Measurements from ENCODE around the gene TMA7B. TPM values are rescaled to one million over a fixed set of nuclear protein-coding genes. Genes with fewer than 3 reads are reported as not detected.

TMA7B gene
- total and polyA plus RNA-seq, 2 of the 4 experiments (the other 2 are of a cell fraction), result not detected

DNA sequence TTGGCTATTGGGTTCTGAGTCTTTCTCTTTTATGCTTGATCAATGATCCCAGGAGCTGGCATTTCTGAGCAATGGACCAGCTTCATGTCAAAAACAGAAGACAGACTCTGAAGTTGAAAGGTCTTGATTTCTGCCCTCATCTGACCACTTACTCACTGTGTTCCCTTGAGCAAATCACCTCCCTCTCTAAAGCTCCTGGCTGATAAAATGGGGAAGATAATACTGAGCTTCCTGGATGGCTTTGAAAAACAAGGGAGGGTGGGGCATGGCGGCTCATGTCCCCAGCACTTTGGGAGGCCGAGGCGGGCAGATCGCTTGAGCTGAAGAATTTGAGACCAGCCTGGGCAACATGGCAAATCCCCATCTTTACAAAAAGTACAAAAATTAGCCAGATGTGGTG is 40.9 kb downstream of the TMA7B start:
- no peak overlapping the region for H3K23ac ChIP-seq (ENCODE audit: low read depth, low read length)
- intact Hi-C loops (cut with micrococcal nuclease) (no loop called here), dilution Hi-C loops (cut with HindIII; ENCODE audit: low sequenced_read_pairs, unreplicated experiment) (no loop called here), in situ Hi-C loops (cut with MboI; ENCODE audit: low sequenced_read_pairs) (no loop called here)
- H3K4ac ChIP-seq (ENCODE audit: low read depth, low read length), result no peak overlapping the region
- H2BK20ac ChIP-seq (ENCODE audit: low read depth, low read length), result no peak overlapping the region
- peaks cover 36% of the 10 kb centered on the region for H3K27me3 ChIP-seq (ENCODE audit: control insufficient read depth, insufficient read depth, low read length)
- H3K56ac ChIP-seq (ENCODE audit: extremely low read depth, insufficient read depth, low read length), result no peak overlapping the region
- ATAC-seq (ENCODE audit: low read depth), result no peak
- H3K4me2 ChIP-seq (ENCODE audit: low read depth, low read length), result no peak overlapping the region
- H4K91ac ChIP-seq (ENCODE audit: insufficient read depth, low read depth, low read length), result no peak overlapping the region
- no peak overlapping the region for H2AK5ac ChIP-seq (ENCODE audit: low read depth, low read length)
- ChIA-PET POLR2A (ENCODE audit: unreplicated experiment) (no interaction called here), CTCF (no interaction called here)
- H3K27ac ChIP-seq (ENCODE audit: insufficient read depth, low read length), result no peak overlapping the region
- WGBS, 2 experiments (ENCODE audit: extremely low coverage in 2 of 2, insufficient read length in 1 of 2), result no CpG with 5 or more reads among the region's 4 CpGs
- no peaks in the 10 kb centered on the region for H3K79me1 ChIP-seq (ENCODE audit: low read depth in 1 of 2, low read length in 2 of 2)
- no peaks in the 10 kb centered on the region for H4K20me1 ChIP-seq (ENCODE audit: insufficient read depth, low read length)
- H3K4me1 ChIP-seq (ENCODE audit: control insufficient read depth, insufficient read depth, low read length), result peaks cover 4% of the 10 kb centered on the region
- no peak overlapping the region for H3K18ac ChIP-seq (ENCODE audit: low read depth, low read length)
- no peak overlapping the region for H2AFZ ChIP-seq (replicated peaks; ENCODE audit: low read length, poor library complexity)
- no peak overlapping the region for H2BK120ac ChIP-seq (ENCODE audit: low read depth, low read length)
- no peak overlapping the region for H2AK9ac ChIP-seq (replicated peaks; ENCODE audit: low read depth, low read length, poor library complexity)
- no peak overlapping the region for H2BK5ac ChIP-seq (ENCODE audit: low read depth, low read length, poor library complexity, severe bottlenecking)
- H4K5ac ChIP-seq (ENCODE audit: low read depth, low read length), result no peak overlapping the region
- no peak overlapping the region for H3K9ac ChIP-seq (ENCODE audit: low read depth, low read length)
- H3K4me3 ChIP-seq (ENCODE audit: insufficient read depth, low read depth, low read length), result no peak overlapping the region
- H4K8ac ChIP-seq (ENCODE audit: low read depth in 2 of 2, low read length in 2 of 2), result no peak overlapping the region
- no peaks in the 10 kb centered on the region for H3K36me3 ChIP-seq (ENCODE audit: control insufficient read depth, insufficient read depth, low read length)
- TF ChIP-seq RAD21 (IDR thresholded peaks at IDR 0.05; ENCODE audit: low read length) (no peak), FOS (IDR thresholded peaks at IDR 0.05; ENCODE audit: low read depth, low read length) (no peak), MAZ (IDR thresholded peaks at IDR 0.05; ENCODE audit: borderline replicate concordance, low read depth, low read length) (no peak), RFX5 (IDR thresholded peaks at IDR 0.05; ENCODE audit: low read depth, low read length) (no peak)
- no peaks in the 10 kb centered on the region for H3K9me3 ChIP-seq (ENCODE audit: control insufficient read depth, insufficient read depth, low read length)
- no peak overlapping the region for H3K14ac ChIP-seq (replicated peaks; ENCODE audit: low read depth, low read length)
- no peak overlapping the region for H2BK15ac ChIP-seq (ENCODE audit: low read depth, low read length)
- no peaks in the 10 kb centered on the region; the same call in 1 of the 2 replicates for H3K9me1 ChIP-seq (ENCODE audit: insufficient read depth, low read length)
- no peak for DNase-seq
- no TSS peak for BruUV-seq (replicated peaks)
